Measurements from ENCODE around the gene OR2K2. TPM values are rescaled to one million over a fixed set of nuclear protein-coding genes. Genes with fewer than 3 reads are reported as not detected.
"Not testable (repeated sequence)": the region's sequence is repeated elsewhere in the genome, so short reads cannot be mapped to it uniquely, and the experiment has no call there.

The OR2K2 gene
- total RNA-seq, 1 donor from 2014 or later, result not detected

DNA sequence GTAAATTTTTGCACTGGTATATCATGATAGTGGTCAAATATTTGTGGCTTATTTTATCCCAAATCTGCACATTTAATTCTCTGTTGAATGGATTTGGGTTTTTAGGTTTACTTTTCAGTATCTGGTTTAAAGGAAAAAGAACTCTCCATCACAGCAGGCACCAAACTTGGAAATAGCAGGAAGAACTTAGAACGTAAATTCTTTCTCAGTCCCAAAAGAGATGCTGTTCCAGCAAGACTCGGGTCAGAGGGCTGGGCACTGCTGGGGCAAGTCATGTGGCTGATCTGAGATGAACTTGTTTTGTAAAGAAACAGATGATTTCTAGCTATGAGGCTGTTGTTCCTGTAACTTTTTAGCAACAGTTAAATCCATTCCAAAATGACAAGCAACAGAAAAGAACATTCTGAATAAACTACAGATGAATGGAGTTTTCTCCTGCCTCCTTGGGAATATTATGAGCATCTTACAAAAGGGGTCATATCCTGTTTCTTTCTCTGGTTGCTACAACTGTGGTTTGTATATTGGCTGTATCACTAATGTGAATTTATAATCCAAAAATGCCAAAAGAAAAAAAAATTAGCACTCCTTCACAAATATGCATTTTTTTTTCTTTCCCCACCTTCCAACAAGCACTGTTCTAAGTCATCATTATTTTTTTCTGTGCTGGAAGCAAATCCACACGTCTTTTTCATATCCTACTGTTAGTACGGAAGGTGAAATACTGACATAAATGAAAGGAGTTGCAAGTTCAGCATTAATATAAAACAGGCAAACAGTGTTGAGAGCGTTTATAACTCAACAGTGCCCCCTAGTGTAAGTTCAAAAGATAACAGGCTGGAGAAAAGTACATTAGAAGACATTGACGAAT lies 31.1 kb downstream of the OR2K2 start:
- intact Hi-C loops (cut with micrococcal nuclease), result loop anchor here (2.0 to 10.0 kb wide), 3 partner anchors 664 to 1116 kb away; no protein-coding TSS in a partner anchor

DNA sequence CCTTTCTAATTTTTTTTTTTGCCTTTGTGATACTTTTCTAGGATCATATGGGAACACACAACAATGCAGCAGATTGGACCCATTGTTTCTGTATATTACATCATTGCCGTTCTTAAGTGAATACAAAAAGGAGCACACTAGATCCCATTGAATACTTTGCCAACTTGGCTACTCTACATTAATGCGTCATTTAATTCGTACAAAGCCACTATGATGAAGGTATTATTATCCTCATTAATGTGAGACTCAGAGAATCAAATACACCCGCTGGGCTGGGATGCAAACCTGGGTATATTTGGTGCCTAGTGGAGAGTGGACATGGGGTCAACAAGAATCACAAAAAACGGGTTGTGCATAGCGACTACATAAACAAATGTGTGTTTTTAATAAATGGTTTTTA lies 31.9 kb downstream of the OR2K2 start:
- intact Hi-C loops (cut with micrococcal nuclease), result loop anchor here (2.0 to 10.0 kb wide), 3 partner anchors 663 to 1115 kb away; no protein-coding TSS in a partner anchor

DNA sequence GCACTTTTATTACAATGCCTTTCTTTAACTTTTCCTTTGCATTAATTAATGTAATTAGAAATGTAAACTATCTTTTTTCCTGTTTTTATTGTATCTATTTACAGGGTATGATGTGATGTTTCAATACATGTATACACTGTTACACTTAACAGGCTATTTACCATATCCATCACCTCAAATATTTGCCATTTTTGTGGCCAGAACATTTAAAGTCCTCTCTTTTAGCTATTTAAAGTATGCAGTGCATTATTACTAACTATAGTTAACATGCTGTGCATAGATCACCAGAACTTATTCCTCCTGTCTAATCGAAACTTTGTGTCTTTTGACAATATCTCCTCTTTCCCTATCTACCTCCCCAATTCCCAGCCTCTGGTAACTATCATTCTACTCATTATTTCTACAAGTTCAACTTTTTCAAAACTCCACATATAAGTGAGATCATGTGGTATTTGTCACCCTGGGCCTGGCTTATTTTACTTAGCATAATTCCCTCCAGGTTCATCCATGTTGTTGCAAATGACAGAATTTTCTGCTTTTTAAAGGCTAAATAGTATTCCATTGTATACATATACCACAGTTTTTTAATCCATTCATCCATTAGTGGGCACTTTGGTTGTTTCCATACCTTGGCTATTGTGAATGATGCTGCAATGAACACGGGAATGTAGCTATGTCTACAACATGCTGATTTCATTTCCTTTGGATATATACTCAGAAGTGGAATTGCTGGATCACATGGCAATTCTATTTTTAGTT lies 32.8 kb downstream of the OR2K2 start:
- intact Hi-C loops (cut with micrococcal nuclease), result loop anchor here (10.0 kb wide), 1 partner anchor 662 kb away; no protein-coding TSS in a partner anchor

DNA sequence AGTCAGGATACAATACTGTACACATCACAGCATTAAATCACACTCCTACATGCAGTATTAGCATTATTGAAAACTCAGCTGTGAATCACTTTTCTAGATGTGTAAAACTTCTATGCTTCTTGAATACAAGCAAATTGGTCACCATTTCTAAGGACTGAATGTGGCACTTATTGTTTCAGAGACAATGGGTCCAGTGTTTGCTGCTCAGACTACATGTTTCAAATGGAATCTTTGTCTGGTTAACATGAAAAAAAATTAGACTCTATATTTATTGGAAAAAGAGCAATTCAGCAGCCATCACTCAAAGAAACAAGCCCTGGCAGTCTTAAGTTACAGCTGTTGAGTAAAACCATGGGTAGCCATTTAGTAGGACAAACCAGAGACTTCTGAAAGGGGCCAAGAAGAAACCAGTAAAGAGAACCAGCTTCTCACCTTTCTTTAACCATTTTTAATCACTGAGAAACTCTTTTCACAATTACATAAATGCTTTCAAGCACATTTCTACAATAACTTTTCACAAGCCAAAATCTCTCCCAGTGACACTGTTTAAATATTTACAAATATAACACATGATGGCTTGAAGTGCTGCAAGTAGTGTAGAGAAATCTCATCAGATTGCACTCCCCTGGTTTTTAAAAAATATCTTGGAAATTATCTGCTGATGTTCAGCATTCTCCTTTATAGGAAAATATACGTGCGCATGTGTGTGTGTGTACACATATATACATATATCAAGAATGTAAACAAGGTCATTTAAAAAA lies 35.2 kb downstream of the OR2K2 start:
- intact Hi-C loops (cut with micrococcal nuclease), result loop anchor here (10.0 kb wide), 1 partner anchor 660 kb away; no protein-coding TSS in a partner anchor

DNA sequence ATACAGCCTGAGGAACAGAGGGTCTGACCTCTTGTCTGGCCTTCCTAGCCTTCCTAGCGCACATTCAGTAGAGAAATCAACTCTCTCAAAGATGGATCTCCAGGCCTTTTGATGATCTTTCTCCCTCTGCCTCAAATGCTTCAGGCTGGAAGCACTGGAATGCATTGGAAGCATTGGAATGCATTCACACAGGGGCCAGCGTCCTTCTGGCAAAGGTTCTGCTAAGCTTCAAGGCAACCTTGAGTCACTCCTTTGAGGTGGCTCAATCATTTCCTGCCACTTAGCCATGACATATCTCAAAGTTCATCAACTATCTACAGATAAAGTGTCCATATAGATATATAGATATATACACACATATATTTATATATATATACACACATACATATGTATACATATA lies 42.9 kb downstream of the OR2K2 start:
- intact Hi-C loops (cut with micrococcal nuclease), result no loop called here

DNA sequence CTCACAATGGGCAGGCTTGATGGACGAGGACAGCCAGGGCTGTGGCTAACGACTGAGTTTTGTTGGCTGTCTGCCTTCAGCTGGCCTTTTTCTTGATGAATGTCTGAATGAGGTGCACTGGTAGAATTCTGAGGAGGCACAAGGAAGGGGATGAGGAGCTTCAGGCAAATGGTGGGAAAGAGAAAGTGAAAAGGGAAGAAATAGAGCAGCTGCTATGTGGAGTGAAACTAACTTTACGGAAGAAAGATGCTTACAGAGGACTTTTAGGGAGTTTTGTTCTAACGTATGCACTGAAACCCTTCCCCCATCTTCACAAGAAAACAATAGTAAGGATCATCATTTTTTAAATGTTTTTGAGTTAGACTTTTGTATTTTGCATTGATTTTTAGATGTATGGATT lies 45.3 kb downstream of the OR2K2 start:
- intact Hi-C loops (cut with micrococcal nuclease), result no loop called here

DNA sequence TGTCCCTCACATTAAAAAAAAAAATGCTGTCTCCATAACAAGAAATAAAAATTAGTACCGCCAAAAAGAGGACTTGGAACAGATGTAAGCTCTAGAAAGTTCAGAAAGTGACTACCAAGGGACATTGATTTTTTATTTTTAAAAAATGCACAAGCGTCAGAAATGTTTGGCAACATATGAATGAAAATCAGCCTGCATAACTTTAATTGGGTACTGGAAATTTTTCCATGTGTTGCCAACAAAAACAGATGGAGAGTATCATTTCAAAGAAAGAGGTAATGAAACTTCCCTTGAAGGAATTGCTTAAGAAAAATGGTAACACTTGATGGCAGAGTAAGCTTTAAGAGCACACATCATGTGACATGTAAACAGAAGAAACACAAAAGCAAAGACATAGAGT lies 47.2 kb downstream of the OR2K2 start:
- intact Hi-C loops (cut with micrococcal nuclease), result no loop called here

DNA sequence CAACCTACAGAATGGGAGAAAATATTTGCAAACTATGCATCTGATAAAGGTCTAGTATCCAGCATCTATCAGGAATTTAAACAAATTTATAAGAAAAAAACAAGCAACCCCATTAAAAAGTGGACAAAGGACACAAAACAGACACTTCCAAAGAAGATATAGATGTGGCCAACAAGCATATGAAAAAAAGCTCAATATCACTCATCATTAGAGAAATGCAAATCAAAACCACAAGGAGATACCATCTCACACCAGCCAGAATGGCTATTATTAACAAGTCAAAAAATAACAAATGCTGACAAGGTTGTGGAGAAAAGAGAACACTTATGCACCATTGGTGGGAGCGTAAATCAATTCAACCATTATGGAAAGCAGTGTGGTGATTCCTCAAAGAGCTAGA lies 49.2 kb downstream of the OR2K2 start:
- intact Hi-C loops (cut with micrococcal nuclease), result not testable (repeated sequence)

Other genes starting within 250 kb of the OR2K2 start
- 77.1 and 77.5 TPM in 2 replicates for gene ECPAS, start 154.2 kb upstream of the OR2K2 start, total RNA-seq
- 4.0 and 5.0 TPM in 2 replicates for gene ZNF483, start 195.0 kb upstream of the OR2K2 start, total RNA-seq

Measured in T-helper 2 cell treated with Interferon-gamma antibody and Interleukin-4, amounts not matched to agents 100 ng/mL and 5 ng/mL, for 36 hours (primary cell).